SK-N-DZ (cell line): ENCODE data around the gene CMSS1.

Experiments
- DNase-seq: peaks from one replicate; pipeline ENCODE4 v3.0.0-alpha.2; 2015; ENCODE audit warnings: low spot score

The CMSS1 gene

GRCh38 chr3:100053951-100054620 lies 236.4 kb downstream of the CMSS1 start:
- DNase-seq = no peak

GRCh38 chr3:100057716-100058575 lies 240.3 kb downstream of the CMSS1 start:
- no peak for DNase-seq

GRCh38 chr3:100059472-100059871 lies 241.8 kb downstream of the CMSS1 start:
- no peak for DNase-seq

GRCh38 chr3:100060685-100061484 lies 243.2 kb downstream of the CMSS1 start:
- DNase-seq = no peak

GRCh38 chr3:100062665-100063064 lies 245.0 kb downstream of the CMSS1 start:
- no peak for DNase-seq

GRCh38 chr3:100063929-100064461 lies 246.3 kb downstream of the CMSS1 start:
- DNase-seq = no peak

- no peak for DNase-seq
These were observed 249.9 kb downstream of the CMSS1 start for GRCh38 chr3:100067589-100067988.

GRCh38 chr3:100068826-100069225 lies 251.2 kb downstream of the CMSS1 start:
- DNase-seq = peak; percentile 75

GRCh38 chr3:100069472-100069871 lies 251.8 kb downstream of the CMSS1 start:
- no peak for DNase-seq

- no peak for DNase-seq
These were observed 254.8 kb downstream of the CMSS1 start for GRCh38 chr3:100072326-100073048.

GRCh38 chr3:100073049-100073713 lies 255.5 kb downstream of the CMSS1 start:
- DNase-seq = no peak

GRCh38 chr3:100073714-100074307 lies 256.1 kb downstream of the CMSS1 start:
- DNase-seq = no peak

- DNase-seq = no peak
These were observed 257.5 kb downstream of the CMSS1 start for GRCh38 chr3:100075196-100075595.

- no peak for DNase-seq
These were observed 258.4 kb downstream of the CMSS1 start for GRCh38 chr3:100075851-100076730.

- DNase-seq = no peak
These were observed 259.3 kb downstream of the CMSS1 start for GRCh38 chr3:100076731-100077529.

GRCh38 chr3:100079328-100079727 lies 261.7 kb downstream of the CMSS1 start:
- DNase-seq = no peak

- no peak for DNase-seq
These were observed 262.9 kb downstream of the CMSS1 start for GRCh38 chr3:100080573-100080972.

GRCh38 chr3:100081311-100081710 lies 263.6 kb downstream of the CMSS1 start:
- DNase-seq = no peak
